IPS-11a (cell line): Measurements from ENCODE around the gene MMP14.
"Not testable (repeated sequence)": the region's sequence is repeated elsewhere in the genome, so short reads cannot be mapped to it uniquely, and the experiment has no call there.

Source experiments
- H3K4me3 ChIP-seq: one replicate; pipeline ENCODE4 v1.5.1; 2013; ENCODE audit warnings: low read depth, low read length, control low read depth

The MMP14 gene

DNA sequence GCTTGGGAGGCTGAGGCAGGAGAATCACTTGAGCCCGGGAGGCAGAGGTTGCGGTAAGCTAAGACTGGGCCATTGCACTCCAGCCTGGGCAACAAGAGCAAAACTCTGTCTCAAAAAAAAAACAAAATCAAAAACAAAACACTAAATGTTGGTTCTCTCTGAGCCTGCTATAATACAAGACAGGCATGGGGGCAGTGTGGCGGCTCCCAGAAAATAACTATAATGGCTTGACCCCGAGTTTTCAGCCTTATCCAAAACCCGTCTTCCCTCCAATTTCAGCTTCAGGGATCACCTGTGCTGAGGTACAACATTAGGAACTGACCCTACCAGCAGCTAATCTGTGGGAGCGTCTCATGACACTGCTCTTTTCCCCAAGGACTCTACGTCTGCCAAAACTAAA, 22.0 kb upstream of the MMP14 start:
- H3K4me3 ChIP-seq, result no peak overlapping the region

DNA sequence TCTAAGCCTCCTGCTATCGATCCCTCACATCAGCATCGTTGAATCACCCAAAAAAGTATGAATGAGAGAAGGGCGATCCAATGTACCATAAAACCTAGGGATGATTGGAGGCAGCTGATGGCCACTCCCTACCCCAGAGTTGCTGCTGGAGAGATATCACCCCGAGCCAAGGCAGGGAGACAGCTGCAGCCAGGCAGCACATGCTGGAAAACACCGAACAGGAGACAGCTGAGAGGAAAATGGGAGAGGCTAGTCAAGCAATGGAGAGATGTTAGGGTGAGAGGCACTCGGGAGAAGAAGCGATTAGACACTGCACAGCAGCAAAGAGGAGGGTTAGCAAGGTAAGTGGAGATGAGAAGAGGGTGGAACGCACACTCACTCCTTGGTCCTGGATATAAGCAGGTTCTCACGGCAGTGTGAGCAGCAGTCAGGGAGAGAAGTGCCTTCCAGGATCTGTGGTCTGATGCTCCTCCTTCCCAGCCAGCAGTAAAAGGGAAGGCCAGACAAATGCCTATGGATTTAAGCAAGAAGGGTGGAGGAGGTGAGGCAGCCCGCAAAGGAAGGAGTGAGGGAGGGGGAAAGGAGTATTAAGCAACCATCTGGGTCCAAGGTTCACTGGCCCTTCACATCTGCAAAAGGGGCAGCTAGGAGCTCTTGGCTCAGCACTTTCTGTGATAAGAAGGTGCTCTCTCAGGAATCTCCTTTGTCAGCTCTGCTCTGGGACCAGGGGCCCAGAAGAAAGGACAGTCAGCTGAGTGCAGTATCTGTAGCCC, 21.3 kb upstream of the MMP14 start, which contains the start of gene SLC7A7:
SLC7A7 (minus strand) TSS at position 495 of the 773 bp plus-strand sequence. CDS start 2,037 bp downstream, outside the sequence.
- no peak within 1 kb of the TSS for H3K4me3 ChIP-seq

DNA sequence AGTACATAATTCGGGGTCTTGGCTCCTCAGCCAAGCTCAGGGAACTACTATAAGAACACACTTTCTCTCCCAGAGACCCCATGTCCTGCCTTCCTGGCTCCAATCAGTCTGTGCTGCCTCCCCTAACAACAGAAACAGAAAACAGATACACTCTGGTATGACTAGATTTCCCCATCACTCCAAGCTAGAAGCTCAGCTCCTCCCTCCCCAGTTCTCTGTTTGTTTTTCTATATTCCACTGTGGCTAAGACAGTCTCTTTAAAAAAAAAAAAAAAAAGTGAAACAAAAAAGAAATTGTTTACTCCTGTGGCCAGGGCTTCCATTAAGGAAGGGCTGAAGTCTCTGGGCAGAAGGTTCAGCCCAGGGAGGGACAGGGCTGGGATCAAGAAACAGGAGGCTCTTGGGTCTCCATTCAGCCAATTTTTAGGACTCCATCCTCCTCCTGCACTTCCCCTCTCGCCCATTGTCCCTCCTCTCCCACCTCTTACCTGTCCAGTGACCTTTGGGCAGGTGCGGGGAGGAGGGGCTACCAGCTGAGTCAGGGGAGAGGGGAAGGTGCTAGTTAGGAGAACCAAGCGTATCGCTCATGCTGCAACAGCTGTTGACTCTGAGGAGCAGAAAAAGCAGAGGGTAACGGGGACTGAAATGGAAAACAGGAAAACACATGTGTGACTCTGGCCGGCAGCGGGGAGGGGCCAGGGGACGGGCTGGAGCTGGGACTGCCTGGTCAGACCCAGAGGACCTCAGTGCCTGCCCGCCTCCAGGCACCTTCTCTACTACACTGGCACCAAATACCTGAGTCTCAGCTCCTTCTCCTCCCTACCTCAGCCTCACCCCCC, 17.0 kb upstream of the MMP14 start:
- H3K4me3 ChIP-seq, result no peak overlapping the region

DNA sequence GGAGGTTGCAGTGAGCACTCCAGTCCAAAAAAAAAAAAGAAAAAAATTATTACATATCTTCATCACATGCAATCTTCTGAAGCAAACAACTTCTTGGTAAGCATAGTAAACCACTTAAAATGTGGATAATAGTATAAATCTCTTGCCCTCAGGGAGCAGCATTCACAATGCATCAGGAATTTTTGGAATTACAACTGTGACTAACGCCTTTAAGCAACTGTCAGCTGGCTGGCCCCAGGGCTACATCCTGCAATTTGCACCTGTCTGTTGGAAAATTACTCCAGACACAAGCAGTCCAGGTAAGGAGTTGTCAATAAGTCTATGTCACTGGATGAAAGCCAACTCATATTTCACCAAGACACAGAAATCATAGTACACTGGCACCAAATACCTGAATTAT, 15.7 kb upstream of the MMP14 start:
- H3K4me3 ChIP-seq, result no peak overlapping the region

DNA sequence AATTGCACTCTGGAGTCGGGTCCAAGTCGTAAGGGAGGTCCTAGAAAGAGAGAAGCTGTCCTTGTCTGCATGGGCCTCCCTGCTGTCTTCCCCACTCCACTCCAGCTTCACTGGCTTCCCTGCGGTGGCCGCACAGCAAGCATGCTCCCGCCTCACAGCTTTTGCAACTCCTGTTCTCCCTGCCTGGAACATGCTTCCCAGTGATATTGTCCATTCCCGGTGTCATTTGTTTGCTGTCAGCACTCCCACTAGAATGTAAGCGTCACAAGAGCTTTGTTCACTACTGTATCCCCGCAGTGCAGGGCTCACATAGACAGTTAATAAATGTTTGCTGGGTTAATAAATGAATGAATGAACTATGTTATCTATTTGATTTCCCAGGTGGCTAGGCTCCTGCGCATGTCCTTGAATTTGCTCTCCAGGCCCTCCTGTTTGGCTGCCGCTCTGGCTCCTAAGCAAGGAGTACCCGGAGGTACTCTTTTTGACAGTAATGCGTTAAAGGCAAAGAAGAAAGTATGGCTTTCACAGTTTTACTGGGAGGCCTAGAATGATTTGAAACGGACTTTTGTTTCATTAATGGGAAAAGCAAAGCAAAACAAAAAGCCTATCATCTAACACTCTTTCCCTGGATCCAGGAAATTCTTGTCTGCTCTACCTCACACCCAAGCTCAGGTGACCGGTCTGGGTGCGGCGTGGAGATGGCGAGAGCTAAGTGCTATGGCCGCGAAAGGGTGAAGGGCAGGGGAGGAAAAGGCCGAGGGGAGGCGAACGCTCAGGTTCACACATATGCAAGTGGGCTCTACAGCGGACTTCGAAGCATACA, 15.0 kb upstream of the MMP14 start:
- H3K4me3 ChIP-seq, result peak overlapping the region; percentile 45

DNA sequence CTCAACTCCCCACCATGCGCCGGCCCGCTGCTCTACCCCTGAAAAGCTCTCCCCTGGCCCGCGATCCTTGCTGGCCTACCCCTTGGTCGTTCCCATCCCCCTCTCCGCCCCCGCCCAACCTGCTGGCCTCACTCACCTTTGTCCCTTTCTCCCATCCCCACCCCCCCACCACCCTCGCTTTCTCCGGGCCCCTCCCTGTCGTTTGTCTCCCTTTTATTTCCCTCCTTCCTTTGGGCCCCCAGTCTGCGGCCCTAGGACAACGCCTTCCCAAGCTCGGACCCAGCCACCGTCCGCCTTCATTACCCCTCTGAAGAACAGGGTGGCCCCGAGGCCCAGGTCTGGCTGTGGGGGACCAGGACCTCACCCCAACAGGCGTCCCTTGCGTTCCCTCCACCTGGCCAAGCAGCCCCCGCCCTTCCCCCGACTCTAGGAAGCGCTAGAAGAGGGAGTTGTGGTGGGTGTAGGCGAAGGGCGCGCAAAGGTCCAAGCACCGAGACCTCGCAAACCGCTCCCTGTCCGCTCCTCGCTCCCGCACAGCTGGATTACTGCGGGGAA, 14.3 kb upstream of the MMP14 start:
- H3K4me3 ChIP-seq, result peak overlapping the region; percentile 78

DNA sequence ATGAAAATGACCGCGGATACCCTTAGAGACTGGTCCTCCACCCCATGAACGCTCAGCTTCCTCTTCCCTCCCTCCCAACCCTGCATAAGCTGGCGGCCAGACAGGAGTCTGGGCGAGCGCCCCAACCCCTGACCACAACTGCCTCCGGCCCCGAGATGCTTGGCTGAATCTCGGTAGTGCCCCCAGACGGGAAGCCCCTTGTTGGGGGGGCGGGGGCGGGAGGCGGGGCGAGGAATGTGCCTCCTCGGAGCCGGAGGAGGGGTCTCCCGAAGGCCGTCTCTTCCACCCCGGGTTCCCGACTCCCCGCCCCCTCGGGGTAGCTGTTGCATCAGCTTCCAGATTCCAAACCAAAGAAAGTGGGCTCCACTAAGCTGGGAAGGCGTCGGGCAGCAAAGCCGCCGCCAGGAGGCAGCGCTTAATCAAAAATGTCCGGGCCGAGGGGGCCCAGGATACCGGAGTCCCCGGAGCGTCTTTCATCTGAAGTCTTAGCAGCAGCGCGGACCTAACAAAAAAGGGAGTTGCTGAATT, 13.8 kb upstream of the MMP14 start:
- peak overlapping the region; percentile 78 for H3K4me3 ChIP-seq

DNA sequence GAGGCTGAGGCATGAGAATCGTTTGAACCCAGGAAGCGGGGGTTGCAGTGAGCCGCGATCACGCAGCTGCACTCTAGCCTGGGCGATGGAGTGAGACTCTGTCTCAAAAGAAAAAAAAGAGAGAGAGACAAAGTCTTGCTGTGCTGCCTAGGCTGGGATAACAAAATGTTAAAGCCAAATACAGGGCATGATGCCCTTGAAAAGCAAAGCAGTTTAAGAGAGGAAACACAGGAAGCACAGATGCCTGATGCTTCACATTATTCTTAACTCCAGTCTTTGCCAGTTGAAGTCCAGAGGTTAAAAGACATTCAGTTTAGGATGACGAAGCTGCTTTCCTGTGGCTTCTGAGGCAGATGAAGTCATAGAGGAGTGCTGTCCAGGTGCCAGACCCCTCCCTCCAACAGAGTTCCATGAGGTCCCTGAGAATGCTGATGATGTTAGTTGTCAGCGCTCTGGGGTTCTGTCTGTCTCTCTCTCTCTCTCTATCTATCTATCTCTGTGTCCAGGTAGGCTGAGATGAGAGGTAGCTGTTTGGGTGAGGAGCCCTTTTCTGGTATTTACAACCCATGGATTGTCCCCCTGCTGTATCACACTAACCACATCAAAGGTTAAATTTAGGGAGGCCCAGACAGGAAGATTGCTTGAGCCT, 11.6 kb upstream of the MMP14 start:
- no peak overlapping the region for H3K4me3 ChIP-seq

DNA sequence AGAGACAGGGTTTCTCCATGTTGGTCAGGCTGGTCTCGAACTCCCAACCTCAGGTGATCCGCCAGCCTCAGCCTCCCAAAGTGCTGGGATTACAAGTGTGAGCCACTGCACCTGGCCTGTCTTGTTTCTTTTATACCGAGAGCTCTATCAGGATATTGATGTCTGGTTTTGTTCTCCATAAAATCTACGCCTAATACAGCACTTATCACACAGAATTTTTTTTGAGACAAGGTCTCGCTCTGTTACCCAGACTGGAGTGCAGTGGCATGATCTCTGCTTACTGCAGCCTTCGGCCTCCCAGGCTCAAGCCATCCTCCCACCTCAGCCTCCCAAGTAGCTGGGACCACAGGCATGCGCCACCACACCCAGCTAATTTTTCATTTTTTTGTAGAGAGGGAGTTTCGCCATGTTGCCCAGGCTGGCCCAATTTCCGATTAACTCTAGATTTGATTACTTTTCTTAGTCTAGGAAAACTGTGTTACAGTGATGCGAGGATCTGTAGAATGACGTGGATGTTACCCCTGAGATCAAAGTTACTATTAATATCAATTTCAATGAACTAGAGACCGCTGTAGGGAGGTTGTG, 7.2 kb upstream of the MMP14 start:
- not testable (repeated sequence) for H3K4me3 ChIP-seq

DNA sequence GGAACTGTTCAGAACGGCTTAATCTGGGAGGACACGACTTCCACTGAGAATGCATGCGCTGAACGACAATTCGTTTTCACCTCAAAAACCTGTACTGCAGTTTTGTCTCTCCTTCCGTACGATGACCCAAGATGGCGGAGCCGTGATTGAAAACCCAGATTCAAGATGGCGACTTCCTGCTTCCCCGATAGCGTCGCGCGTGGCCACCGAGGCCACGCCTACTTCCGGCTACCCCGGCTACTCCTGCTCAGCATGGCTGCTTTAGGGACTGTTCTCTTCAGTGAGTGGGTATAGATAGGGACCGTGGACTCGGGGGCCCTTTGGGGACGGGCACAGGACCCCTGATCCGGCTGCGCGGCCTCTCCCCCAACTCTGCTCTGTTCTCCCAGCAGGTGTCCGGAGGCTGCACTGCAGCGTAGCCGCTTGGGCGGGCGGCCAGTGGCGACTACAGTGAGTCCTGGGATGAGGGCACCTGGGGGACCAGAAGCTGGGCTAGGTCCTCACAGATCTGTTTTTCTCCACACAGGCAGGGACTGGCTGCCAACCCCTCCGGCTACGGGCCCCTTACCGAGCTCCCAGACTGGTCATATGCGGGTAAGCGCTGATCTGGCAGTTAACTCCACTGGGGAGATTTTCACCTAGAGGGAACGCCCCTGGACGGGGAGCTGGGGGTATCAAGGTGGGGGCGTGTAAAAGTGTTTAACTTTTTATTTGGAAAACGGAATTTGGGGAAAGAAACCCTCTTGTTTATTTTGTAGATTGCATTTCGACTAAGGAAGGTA, 6.5 kb upstream of the MMP14 start, which contains the start of gene MRPL52:
MRPL52 (plus strand) TSS at position 227 of the 782 bp plus-strand sequence; CDS start at position 253, 26 bp downstream.
- H3K4me3 ChIP-seq, result peak within 1 kb of the TSS; percentile 96

DNA sequence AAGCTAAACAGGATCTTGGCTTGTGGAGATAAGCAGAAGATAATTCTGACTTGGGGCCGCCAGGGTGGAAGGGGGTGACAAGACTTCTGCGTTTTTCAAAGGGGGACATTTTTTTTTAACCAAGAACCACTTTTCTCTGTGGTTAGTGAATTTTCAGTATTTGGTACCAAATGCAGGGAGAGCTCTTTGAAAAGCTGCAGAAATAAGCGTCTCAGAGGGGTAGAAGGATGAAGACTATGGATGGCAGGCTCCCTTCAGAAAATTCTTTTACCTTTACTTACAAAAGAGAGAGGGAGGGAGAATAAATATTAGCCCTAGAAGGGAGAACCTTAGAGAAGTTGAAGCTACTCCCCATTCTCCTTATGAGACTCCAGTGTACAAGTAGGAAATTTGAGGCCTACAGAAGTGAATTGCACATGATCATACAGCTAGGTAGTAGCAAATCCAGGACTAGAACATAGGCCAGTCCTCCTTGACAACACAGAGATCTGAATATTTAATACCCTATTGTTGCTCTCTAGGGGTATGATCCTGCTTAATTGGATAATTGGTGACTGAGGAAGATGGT, 5.9 kb upstream of the MMP14 start:
- H3K4me3 ChIP-seq, result peak overlapping the region; percentile 96

DNA sequence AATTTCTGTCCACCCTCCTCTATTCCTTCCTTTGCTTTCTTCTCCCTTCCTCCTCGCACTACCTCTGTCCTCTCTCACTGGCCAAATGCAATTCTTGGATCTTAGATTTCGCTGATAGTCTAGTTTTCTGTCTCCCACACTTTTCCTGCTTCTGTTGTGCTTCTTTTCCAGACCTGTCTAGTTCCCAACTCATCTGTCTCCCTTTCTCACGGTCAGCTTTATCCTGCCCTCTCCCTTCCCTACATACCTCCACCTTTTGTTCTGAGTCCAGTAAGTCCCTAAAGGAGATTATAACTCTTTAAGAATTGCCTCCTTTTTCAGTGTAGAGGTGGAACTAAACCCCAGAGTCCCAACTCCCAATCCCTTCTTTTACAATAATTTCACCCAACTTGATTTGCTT, 880 bp upstream of the MMP14 start:
- no peak overlapping the region for H3K4me3 ChIP-seq

DNA sequence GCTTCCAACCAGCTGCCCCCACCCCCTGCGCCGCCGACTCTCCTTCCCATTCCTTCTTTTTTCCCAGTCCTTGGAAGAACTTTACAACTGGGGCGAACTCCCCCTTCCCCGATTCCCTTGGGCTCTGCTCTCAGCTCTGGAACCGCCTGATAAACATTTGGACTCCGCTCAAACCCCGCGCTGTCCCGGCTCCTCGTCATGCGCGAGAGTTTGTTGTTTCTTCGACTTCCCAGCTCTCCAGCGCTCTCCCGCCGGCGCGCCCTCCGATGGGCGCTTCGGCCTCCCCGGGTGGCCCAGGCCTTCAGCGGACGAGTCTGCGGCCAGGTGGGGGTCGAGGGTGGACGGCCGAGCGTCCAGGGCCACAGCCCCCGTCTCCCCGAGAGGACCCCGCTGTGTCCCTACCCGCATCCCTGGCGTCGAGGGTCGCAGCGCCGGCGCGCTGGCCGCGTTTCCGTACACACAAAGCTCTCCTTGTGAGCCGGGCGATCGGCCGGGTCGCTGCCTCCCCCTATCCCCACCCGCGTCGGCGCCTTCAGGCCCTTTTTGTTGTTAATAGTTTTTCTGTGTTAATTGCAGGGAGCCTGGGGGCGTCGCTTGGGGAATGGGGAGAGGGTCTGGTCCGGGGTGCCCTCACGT, 847 bp downstream of the MMP14 start:
- peak overlapping the region; percentile 82 for H3K4me3 ChIP-seq

DNA sequence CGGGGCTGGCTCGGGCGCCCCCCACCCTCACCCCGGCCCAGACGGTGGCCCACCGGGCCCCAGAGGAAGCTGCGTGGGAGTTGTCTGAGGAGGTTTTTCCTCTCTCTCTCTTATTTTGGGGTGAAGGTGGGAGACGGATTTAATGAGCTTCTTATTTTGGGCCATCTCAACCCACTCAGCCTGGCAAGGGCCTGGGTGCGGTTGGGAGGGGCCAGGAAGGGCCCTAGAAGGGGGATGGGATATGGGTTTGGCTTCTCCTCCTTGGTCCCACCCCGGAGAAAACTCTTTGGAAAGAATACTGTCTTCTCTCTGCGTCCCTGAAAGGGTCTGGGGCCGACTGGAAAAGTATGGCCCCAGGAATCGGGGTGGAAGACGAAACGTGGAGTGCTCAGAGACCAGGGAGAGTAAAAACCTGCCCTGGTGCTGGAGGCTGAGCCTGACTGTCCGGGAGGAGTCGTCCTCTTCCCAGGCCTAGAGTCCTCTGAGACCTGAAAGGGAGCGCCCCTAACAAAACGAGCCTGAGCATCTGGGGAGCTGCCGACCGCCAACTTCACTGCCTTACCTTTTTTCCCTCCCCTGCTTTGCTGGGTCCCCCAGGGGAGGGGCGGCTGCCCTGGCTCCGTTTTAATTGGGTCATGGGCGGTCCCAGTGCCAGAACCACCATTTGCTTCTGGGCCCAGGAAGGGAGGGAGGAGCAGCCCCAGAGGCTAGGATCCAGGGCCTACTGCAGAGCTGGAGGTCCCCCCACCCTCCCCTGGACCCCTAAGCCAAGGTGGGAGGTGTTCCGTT, 1.6 kb downstream of the MMP14 start:
- peak overlapping the region; percentile 82 for H3K4me3 ChIP-seq

DNA sequence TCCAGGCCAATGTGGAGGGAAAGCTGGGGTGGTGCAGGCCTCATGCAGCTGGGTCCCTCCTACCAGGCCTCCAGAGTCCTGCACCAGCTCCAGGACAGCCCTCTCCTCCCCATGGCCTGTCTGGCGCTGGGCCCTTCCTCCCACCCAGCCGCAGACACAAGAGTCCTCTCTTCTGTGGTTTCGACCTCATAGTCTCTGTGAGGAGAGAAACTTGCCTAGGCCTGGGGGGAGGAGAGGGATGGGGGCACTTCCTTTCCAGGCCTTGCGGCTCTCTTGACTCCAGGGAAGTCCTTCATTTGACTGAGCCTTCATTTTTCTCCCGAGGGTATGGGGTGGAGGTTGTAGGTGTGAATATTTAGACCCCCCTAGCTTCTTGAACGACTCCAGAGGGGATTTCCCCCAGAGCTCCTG, 2.3 kb downstream of the MMP14 start:
- H3K4me3 ChIP-seq, result no peak overlapping the region

DNA sequence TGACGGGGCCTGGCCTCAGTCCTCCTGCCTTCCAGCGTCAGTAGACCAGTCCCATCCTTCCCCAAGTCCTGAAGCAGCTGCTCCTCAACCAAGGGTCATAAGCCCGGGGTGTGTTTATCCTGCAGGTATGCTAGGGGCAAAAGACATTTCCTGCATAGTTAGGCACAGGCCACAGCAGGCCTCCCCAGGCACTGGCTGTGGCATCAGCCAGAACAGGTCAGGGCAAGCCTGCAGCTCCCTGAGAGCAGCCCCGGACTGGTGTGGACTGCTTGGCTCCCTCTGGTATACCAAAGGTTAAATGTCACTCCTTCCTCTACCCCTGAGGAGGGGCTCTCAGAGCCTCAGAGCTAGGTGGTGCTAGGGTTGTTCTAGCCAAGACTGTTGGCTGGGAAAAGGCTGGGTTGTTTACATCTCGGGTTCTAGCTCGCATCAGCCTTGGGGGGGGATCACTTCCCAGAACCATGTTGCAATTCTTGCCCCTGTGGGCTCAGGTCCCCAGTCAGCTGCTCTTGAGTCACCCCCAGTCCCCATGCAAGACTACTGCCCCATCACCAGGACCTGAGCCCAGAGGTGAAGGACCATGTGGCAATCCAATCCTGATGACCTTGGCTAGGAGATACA, 2.9 kb downstream of the MMP14 start:
- H3K4me3 ChIP-seq, result no peak overlapping the region

DNA sequence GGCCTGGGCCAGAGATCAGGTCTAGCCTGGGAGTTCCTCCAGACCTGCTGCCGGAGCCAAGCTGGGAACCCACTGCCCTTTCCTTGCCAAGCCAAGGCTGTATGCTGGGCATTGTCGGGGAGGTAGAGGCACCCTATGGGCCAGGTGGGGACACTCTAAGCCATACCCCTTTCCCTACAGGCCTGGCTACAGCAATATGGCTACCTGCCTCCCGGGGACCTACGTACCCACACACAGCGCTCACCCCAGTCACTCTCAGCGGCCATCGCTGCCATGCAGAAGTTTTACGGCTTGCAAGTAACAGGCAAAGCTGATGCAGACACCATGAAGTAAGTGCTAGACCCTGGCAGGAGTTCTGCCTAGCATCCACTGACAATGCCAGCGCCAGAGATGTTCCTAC, 4.9 kb downstream of the MMP14 start:
- no peak overlapping the region for H3K4me3 ChIP-seq
